H9 (cell line): ENCODE measurements around the gene RANGRF. TPM values are rescaled to one million over a fixed set of nuclear protein-coding genes. Genes with fewer than 3 reads are reported as not detected.

Experiments used
- DNase-seq: peaks from one replicate; pipeline ENCODE4 v3.0.0-alpha.2; 2017
- H2AFZ ChIP-seq: one replicate; pipeline ENCODE4 v1.6.1; 2013; ENCODE audit warnings: mild to moderate bottlenecking, low read length, control low read depth, moderate library complexity
- H2AK5ac ChIP-seq: 2 replicates; pipeline ENCODE4 v1.6.1; 2013; ENCODE audit warnings: low read length, control low read depth, mixed read lengths; ENCODE audit not compliant: insufficient read length
- H2BK120ac ChIP-seq: one replicate; pipeline ENCODE4 v1.6.1; 2013; ENCODE audit warnings: low read depth, mild to moderate bottlenecking, low read length, control low read depth, inconsistent platforms; ENCODE audit not compliant: poor library complexity, severe bottlenecking
- H2BK12ac ChIP-seq: 2 replicates; pipeline ENCODE4 v1.6.1; 2013; ENCODE audit warnings: low read length, control low read depth, mixed read lengths, low read depth; ENCODE audit not compliant: insufficient read length
- H2BK15ac ChIP-seq: 2 replicates; pipeline ENCODE4 v1.6.1; 2013; ENCODE audit warnings: low read depth, low read length, control low read depth
- H2BK20ac ChIP-seq: one replicate; pipeline ENCODE4 v1.6.1; 2013; ENCODE audit warnings: low read depth, mild to moderate bottlenecking, low read length, control low read depth, inconsistent platforms; ENCODE audit not compliant: poor library complexity, severe bottlenecking
- H2BK5ac ChIP-seq: 2 replicates; pipeline ENCODE4 v1.6.1; 2013; ENCODE audit warnings: low read length, control low read depth, mixed read lengths; ENCODE audit not compliant: insufficient read length
- H3K14ac ChIP-seq: 2 replicates; pipeline ENCODE4 v1.6.1; 2013; ENCODE audit warnings: low read length, control low read depth; ENCODE audit not compliant: insufficient read depth
- H3K18ac ChIP-seq: 2 replicates; pipeline ENCODE4 v1.6.1; 2013; ENCODE audit warnings: low read depth, mild to moderate bottlenecking, mixed read lengths, low read length, control low read depth; ENCODE audit not compliant: insufficient read length
- H3K23ac ChIP-seq: 2 replicates; pipeline ENCODE4 v1.6.1; 2013; ENCODE audit warnings: low read length, control low read depth, mixed read lengths, low read depth; ENCODE audit not compliant: insufficient read length
- H3K23me2 ChIP-seq: 2 replicates; pipeline ENCODE4 v1.6.1; 2013; ENCODE audit warnings: low read depth, mild to moderate bottlenecking, mixed read lengths, low read length, control low read depth; ENCODE audit not compliant: insufficient read length, poor library complexity, severe bottlenecking
- H3K27ac ChIP-seq: 2 replicates; pipeline ENCODE4 v1.5.1; 2013; ENCODE audit warnings: low read length, control low read depth, mixed read lengths, low read depth; ENCODE audit not compliant: insufficient read length
- H3K27me3 ChIP-seq: 2 replicates; pipeline ENCODE4 v1.6.1; 2013; ENCODE audit warnings: low read length, control low read depth, inconsistent platforms; ENCODE audit not compliant: insufficient read depth
- H3K4ac ChIP-seq: 2 replicates; pipeline ENCODE4 v1.6.1; 2013; ENCODE audit warnings: low read depth, mild to moderate bottlenecking, control low read depth, inconsistent platforms, low read length, moderate library complexity
- H3K4me1 ChIP-seq: 2 replicates; pipeline ENCODE4 v1.6.1; 2013; ENCODE audit warnings: low read length, control low read depth, inconsistent platforms; ENCODE audit not compliant: insufficient read depth
- H3K4me2 ChIP-seq: 2 replicates; pipeline ENCODE4 v1.6.1; 2013; ENCODE audit warnings: low read length, control low read depth, mixed read lengths; ENCODE audit not compliant: insufficient read length, insufficient read depth
- H3K56ac ChIP-seq: 2 replicates; pipeline ENCODE4 v1.6.1; 2013; ENCODE audit warnings: low read depth, mild to moderate bottlenecking, mixed read lengths, low read length, control low read depth; ENCODE audit not compliant: insufficient read length
- H3K79me1 ChIP-seq: 2 replicates; pipeline ENCODE4 v1.6.1; 2013; ENCODE audit warnings: low read depth, mild to moderate bottlenecking, moderate library complexity, low read length, control low read depth, inconsistent platforms; ENCODE audit not compliant: insufficient read depth, poor library complexity, severe bottlenecking
- H3K79me2 ChIP-seq: 2 replicates; pipeline ENCODE4 v1.6.1; 2013; ENCODE audit warnings: low read length, control low read depth, inconsistent platforms; ENCODE audit not compliant: insufficient read depth
- H3K9ac ChIP-seq: 2 replicates; pipeline ENCODE4 v1.6.1; 2013; ENCODE audit warnings: low read length, control low read depth, mixed read lengths; ENCODE audit not compliant: insufficient read length; ENCODE audit errors: extremely low read depth
- H3K9me3 ChIP-seq: one replicate; pipeline ENCODE4 v1.6.1; 2013; ENCODE audit warnings: low read depth, low read length, inconsistent platforms; ENCODE audit not compliant: control insufficient read depth
- H3T11ph ChIP-seq: one replicate; pipeline ENCODE4 v1.6.1; 2013; ENCODE audit warnings: mild to moderate bottlenecking, low read length, control low read depth, inconsistent platforms
- H4K20me1 ChIP-seq: one replicate; pipeline ENCODE4 v1.6.1; 2013; ENCODE audit not compliant: control insufficient read depth, insufficient read length, insufficient read depth
- H4K5ac ChIP-seq: 2 replicates; pipeline ENCODE4 v1.6.1; 2013; ENCODE audit warnings: low read depth, mild to moderate bottlenecking, mixed read lengths, low read length, control low read depth; ENCODE audit not compliant: insufficient read length
- H4K8ac ChIP-seq: replicated peaks from 2 replicates; pipeline ENCODE4 v1.6.1; 2013; ENCODE audit warnings: low read length, control low read depth, mixed read lengths, low read depth; ENCODE audit not compliant: insufficient read length
- H4K91ac ChIP-seq: 2 replicates; pipeline ENCODE4 v1.6.1; 2013; ENCODE audit warnings: low read depth, mild to moderate bottlenecking, moderate library complexity, mixed read lengths, low read length, control low read depth; ENCODE audit not compliant: insufficient read length
- H3K27ac Mint-ChIP-seq, 3 experiments: 2 replicates in 2 of 3; 3 replicates in 1 of 3; pipeline ENCODE4 v1.8.0; 2020 to 2021; ENCODE audit warnings: mixed read lengths in 3 of 3, mild to moderate bottlenecking in 1 of 3, moderate library complexity in 1 of 3
- H3K27me3 Mint-ChIP-seq: 2 replicates; pipeline ENCODE4 v1.8.0; 2021; ENCODE audit warnings: low read depth, mild to moderate bottlenecking, moderate library complexity, mixed read lengths
- H3K36me3 Mint-ChIP-seq, 3 experiments: 2 replicates in 2 of 3; 3 replicates in 1 of 3; pipeline ENCODE4 v1.8.0; 2020 to 2021; ENCODE audit warnings: low read depth in 3 of 3, mixed read lengths in 3 of 3; ENCODE audit not compliant: insufficient read depth in 1 of 3
- H3K4me1 Mint-ChIP-seq, 2 experiments: 2 replicates each; pipeline ENCODE4 v1.8.0; 2020; ENCODE audit warnings: mixed read lengths in 2 of 2
- H3K4me3 Mint-ChIP-seq, 2 experiments: 2 replicates in 1 of 2; 3 replicates in 1 of 2; pipeline ENCODE4 v1.8.0; 2020 to 2021; ENCODE audit warnings: mild to moderate bottlenecking in 2 of 2, mixed read lengths in 2 of 2, moderate library complexity in 1 of 2
- H3K9me3 Mint-ChIP-seq, 2 experiments: 2 replicates in 1 of 2; 3 replicates in 1 of 2; pipeline ENCODE4 v1.8.0; 2020; ENCODE audit warnings: mild to moderate bottlenecking in 2 of 2, mixed read lengths in 2 of 2, moderate library complexity in 1 of 2
- WGBS: extraction: QIAGEN DNeasy Blood & Tissue Kit; methylation state at CpG from one replicate; pipeline ENCODE4 v1.1.7; 2013; ENCODE audit warnings: missing lambda C conversion rate, low lambda C conversion rate, mixed read lengths; ENCODE audit not compliant: insufficient read length; ENCODE audit errors: extremely low coverage; 5-methylcytosine and 5-hydroxymethylcytosine counted together
- total RNA-seq: library from RNA; stranded (reverse); gene quantifications from 2 replicates; pipeline ENCODE4 v1.2.1, GENCODE V29; 2021
- TF ChIP-seq, protein P1 (sequence below): fragments of 200-600 bp; sonication (generic); conservative IDR thresholded peaks from 3 replicates; pipeline ENCODE4 v1.8.0; 2021; ENCODE audit warnings: antibody characterized with exemption, mild to moderate bottlenecking

Gene RANGRF
- total RNA-seq, 1 experiment from 2014 or later = 36.9 TPM

DNA sequence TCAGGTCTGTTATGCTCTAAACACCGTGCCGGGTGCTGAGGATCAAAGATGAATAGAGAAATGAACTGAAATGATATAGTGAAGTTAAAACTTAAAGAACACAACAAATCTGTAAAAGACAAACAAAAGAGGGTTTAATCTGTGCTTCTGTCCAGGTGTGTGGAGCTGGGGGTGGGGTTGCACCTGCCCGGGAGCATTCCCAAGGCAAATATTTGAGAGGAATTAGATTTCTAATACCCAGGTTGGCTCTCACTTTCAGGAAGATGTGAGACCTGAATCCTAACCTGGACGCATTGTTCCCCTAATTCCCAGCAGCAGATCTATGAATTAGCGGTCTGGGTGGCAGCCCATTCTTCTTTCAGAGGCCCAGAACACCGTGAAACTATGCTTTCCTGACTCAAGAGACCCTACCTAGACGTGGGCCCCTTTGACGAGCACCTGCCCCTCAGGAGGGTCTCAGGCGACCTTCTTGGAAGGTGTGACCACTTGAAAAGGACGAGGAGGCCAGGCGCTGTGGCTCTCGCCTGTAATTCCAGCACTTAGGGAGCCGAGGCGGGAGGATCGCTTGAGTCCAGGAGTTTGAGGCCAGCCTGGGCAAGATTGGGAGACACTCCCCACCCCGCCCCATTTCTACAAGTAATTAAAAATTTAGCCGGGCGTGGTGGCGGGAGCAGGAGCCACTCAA, 677 bp upstream of the RANGRF start:
- no peak overlapping the region for H2BK12ac ChIP-seq
- peaks cover 7% of the 10 kb centered on the region for H3K23me2 ChIP-seq
- peaks cover 28 to 29% of the 10 kb centered on the region in 2 experiments for H3K4me1 Mint-ChIP-seq
- H3K9me3 ChIP-seq = no peaks in the 10 kb centered on the region
- H3K56ac ChIP-seq = no peak overlapping the region
- H4K20me1 ChIP-seq = no peaks in the 10 kb centered on the region
- H4K91ac ChIP-seq = no peak overlapping the region
- H3K14ac ChIP-seq = no peak overlapping the region
- H2BK120ac ChIP-seq = no peak overlapping the region
- H3K18ac ChIP-seq = no peak overlapping the region
- H3K79me2 ChIP-seq = no peaks in the 10 kb centered on the region
- H3K27ac ChIP-seq = no peak overlapping the region
- H3K9ac ChIP-seq = peak overlapping the region; percentile 11
- peaks cover 3% of the 10 kb centered on the region for H3K27me3 Mint-ChIP-seq
- no peak overlapping the region for H4K5ac ChIP-seq
- H3K79me1 ChIP-seq = no peaks in the 10 kb centered on the region
- no peak for DNase-seq
- H3K27me3 ChIP-seq = no peaks in the 10 kb centered on the region
- peak overlapping the region; percentile 93 for H3K4me3 Mint-ChIP-seq
- peak overlapping the region; percentile 34 to 98 (median 95); a peak in 5 of 7 replicates for H3K27ac Mint-ChIP-seq
- H3K23ac ChIP-seq = no peak overlapping the region
- WGBS = no CpG with 5 or more reads among the region's 19 CpGs
- H4K8ac ChIP-seq = no peak overlapping the region
- TF ChIP-seq, protein P1, sequence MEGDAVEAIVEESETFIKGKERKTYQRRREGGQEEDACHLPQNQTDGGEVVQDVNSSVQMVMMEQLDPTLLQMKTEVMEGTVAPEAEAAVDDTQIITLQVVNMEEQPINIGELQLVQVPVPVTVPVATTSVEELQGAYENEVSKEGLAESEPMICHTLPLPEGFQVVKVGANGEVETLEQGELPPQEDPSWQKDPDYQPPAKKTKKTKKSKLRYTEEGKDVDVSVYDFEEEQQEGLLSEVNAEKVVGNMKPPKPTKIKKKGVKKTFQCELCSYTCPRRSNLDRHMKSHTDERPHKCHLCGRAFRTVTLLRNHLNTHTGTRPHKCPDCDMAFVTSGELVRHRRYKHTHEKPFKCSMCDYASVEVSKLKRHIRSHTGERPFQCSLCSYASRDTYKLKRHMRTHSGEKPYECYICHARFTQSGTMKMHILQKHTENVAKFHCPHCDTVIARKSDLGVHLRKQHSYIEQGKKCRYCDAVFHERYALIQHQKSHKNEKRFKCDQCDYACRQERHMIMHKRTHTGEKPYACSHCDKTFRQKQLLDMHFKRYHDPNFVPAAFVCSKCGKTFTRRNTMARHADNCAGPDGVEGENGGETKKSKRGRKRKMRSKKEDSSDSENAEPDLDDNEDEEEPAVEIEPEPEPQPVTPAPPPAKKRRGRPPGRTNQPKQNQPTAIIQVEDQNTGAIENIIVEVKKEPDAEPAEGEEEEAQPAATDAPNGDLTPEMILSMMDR = no peak
- H2BK5ac ChIP-seq = no peak overlapping the region
- no peak overlapping the region for H2BK20ac ChIP-seq
- no peak overlapping the region for H2AK5ac ChIP-seq
- H3K4ac ChIP-seq = no peak overlapping the region
- peaks cover 2 to 7% (median 5%) of the 10 kb centered on the region in 3 experiments; a peak in 4 of 7 replicates for H3K36me3 Mint-ChIP-seq
- no peak overlapping the region for H2AFZ ChIP-seq
- no peaks in the 10 kb centered on the region for H3K4me1 ChIP-seq
- no peak overlapping the region for H3T11ph ChIP-seq
- no peaks in the 10 kb centered on the region for H3K9me3 Mint-ChIP-seq
- no peak overlapping the region for H2BK15ac ChIP-seq
- H3K4me2 ChIP-seq = peak overlapping the region; percentile 77
